ENCODE results near the gene FADS6. TPM values are rescaled to one million over a fixed set of nuclear protein-coding genes. Genes with fewer than 3 reads are reported as not detected.

The FADS6 gene
- total RNA-seq, 2 donors from 2014 or later: not detected

DNA sequence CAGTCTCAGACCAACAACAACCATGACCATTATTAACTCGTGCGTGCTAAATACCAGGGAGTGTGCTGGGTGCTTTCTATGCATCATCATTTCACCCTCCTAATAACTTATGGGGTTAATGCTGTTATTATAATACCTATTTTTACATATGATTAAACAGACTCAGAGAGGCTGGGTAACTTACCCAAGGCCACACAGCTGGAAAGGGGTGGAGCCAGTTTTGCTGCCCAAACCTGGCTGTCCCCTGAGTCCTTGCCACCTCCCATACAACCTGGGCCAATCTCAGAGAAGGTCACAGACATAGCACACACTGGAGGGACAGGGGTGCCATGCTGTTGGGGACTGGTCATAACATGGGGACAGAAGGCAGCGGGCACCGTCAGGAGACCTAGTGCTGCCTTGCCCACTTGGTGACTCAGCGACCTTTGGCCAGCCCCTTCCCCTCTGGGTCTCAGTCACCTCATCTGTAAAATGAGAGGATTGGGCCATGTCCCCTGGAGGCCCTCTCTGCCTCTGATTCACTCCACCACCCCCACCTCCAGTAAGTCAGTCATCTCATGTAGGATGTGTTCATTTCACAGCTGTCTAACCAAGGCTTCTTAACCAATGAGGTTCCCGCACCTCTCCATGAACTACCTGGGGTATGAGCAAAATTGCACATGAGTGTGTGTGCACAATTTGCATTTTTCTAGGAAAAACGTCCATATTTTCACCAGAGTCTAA, 11.4 kb upstream of the FADS6 start:
- H3K9me3 ChIP-seq: no peaks in the 10 kb centered on the region
- H3K4me3 ChIP-seq: no peak overlapping the region
- H3K36me3 ChIP-seq: no peaks in the 10 kb centered on the region
- H3K27ac ChIP-seq: no peak overlapping the region
- H3K4me1 ChIP-seq (replicated peaks): no peaks in the 10 kb centered on the region
- no peaks in the 10 kb centered on the region for H3K27me3 ChIP-seq (replicated peaks; ENCODE audit: insufficient read depth)
- intact Hi-C loops (cut with DNase I): no loop called here
- DNase-seq (ENCODE audit: low spot score): no peak
- WGBS: 83% methylated on average over 7 of the region's 7 CpGs
- TF ChIP-seq POLR2A (IDR thresholded peaks at IDR 0.05) (no peak), POLR2AphosphoS5 (IDR thresholded peaks at IDR 0.05) (no peak)
- TF ChIP-seq, protein P1, sequence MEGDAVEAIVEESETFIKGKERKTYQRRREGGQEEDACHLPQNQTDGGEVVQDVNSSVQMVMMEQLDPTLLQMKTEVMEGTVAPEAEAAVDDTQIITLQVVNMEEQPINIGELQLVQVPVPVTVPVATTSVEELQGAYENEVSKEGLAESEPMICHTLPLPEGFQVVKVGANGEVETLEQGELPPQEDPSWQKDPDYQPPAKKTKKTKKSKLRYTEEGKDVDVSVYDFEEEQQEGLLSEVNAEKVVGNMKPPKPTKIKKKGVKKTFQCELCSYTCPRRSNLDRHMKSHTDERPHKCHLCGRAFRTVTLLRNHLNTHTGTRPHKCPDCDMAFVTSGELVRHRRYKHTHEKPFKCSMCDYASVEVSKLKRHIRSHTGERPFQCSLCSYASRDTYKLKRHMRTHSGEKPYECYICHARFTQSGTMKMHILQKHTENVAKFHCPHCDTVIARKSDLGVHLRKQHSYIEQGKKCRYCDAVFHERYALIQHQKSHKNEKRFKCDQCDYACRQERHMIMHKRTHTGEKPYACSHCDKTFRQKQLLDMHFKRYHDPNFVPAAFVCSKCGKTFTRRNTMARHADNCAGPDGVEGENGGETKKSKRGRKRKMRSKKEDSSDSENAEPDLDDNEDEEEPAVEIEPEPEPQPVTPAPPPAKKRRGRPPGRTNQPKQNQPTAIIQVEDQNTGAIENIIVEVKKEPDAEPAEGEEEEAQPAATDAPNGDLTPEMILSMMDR (IDR thresholded peaks at IDR 0.05): no peak

DNA sequence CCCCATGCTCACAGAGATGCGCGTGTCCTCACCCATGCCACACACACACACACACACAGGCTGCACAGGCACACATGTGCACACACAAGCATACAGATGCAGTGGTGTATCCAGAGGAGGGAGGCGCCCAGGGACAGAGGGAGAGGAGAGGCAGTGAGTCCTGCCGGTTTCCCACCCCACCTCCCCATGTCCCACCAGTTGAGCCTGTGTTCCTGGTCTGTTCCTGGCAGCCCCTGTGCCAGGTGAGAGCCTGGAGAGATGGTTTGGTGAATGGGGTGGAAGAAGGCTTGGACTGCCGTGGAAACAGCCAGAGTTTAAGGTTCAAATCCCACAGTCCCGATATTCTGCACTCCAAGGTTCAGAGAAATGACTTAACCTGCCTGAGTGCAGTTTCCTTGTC, 10.2 kb upstream of the FADS6 start:
- intact Hi-C loops (cut with DNase I): no loop called here
- no peak for DNase-seq (ENCODE audit: low spot score)
- H3K36me3 ChIP-seq: no peaks in the 10 kb centered on the region
- H3K4me3 ChIP-seq: no peak overlapping the region
- H3K27ac ChIP-seq: no peak overlapping the region
- no peaks in the 10 kb centered on the region for H3K27me3 ChIP-seq (replicated peaks; ENCODE audit: insufficient read depth)
- H3K4me1 ChIP-seq (replicated peaks): no peaks in the 10 kb centered on the region
- TF ChIP-seq, protein P1 (IDR thresholded peaks at IDR 0.05): no peak
- TF ChIP-seq POLR2AphosphoS5 (IDR thresholded peaks at IDR 0.05) (no peak), POLR2A (IDR thresholded peaks at IDR 0.05) (no peak)
- 69% methylated on average over 6 of the region's 6 CpGs for WGBS
- H3K9me3 ChIP-seq: no peaks in the 10 kb centered on the region

DNA sequence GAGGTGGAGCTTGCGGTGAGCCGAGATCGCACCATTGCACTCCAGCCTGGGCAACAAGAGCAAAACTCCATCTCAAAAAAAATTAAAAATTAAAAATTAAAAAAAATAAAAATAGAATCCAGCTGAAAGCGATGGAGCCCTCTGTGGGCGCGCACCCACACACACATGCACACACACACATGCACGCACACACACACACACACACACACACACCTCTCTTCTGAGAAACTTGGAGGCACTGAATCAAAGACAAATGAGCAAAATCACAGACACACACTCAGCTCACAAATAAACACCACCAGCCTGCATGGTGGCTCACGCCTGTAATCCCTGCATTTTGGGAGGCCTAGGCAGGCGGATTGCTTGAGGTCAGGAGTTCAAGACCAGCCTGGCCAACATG, 9.6 kb upstream of the FADS6 start:
- Histone ChIP-seq H3K4me1 (replicated peaks) (no peaks in the 10 kb centered on the region), H3K27ac (no peak overlapping the region), H3K36me3 (no peaks in the 10 kb centered on the region), H3K9me3 (no peaks in the 10 kb centered on the region), H3K4me3 (no peak overlapping the region), H3K27me3 (replicated peaks; ENCODE audit: insufficient read depth) (no peaks in the 10 kb centered on the region)
- TF ChIP-seq POLR2A (IDR thresholded peaks at IDR 0.05) (no peak), POLR2AphosphoS5 (IDR thresholded peaks at IDR 0.05) (no peak)
- TF ChIP-seq, protein P1 (IDR thresholded peaks at IDR 0.05): no peak
- intact Hi-C loops (cut with DNase I): no loop called here
- WGBS: 93% methylated on average over 9 of the region's 9 CpGs
- DNase-seq (ENCODE audit: low spot score): no peak

DNA sequence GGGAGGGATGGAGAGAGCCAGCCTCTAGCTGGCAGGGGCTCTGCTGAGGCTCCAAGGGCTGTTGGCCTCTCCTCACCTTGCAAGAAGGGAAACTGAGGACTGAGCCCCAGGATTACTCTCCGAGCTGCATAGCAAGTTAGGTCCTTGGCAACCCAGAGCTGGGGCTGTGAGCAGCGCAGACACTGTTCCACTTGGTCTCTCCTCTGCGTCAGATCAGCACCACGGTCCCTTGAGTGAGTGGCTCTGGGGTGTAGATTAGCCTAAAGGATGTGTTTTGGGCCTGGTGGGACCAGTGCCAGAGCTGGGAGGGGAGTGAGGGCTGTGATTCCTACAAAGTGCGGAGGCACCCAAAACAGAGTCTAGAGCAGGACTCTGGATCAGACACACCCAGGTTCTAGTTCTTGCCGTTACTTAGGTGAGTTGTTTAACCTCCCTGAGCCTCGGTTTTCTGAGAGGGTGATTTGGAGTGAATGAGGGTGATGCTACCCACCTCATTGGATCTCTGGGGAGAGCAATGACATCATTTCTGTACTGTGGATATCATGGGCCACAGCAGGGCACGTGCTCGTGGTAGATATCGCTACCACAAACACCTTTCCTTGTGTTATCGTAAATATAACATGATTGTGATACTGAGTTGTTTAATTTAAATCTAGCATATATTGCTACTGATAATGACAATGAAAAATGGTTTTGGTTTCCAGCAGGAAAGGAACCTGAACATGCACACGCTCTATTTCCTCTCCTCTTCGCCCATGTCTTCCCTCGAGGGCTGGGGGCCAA, 8.1 kb upstream of the FADS6 start:
- no peaks in the 10 kb centered on the region for H3K9me3 ChIP-seq
- no peaks in the 10 kb centered on the region for H3K4me1 ChIP-seq (replicated peaks)
- H3K27me3 ChIP-seq (replicated peaks; ENCODE audit: insufficient read depth): no peaks in the 10 kb centered on the region
- no peaks in the 10 kb centered on the region for H3K36me3 ChIP-seq
- DNase-seq (ENCODE audit: low spot score): no peak
- intact Hi-C loops (cut with DNase I): no loop called here
- 73% methylated on average over 14 of the region's 14 CpGs for WGBS
- no peak for TF ChIP-seq POLR2AphosphoS5 (IDR thresholded peaks at IDR 0.05)
- TF ChIP-seq POLR2A (IDR thresholded peaks at IDR 0.05): no peak
- TF ChIP-seq, protein P1 (IDR thresholded peaks at IDR 0.05): no peak
- H3K4me3 ChIP-seq: no peak overlapping the region
- no peak overlapping the region for H3K27ac ChIP-seq

Data from prostate gland (tissue), 2 donors.